HepG2 (cell line): Measurements from ENCODE around the gene ELAVL3. TPM values are rescaled to one million over a fixed set of nuclear protein-coding genes. Genes with fewer than 3 reads are reported as not detected.

Source experiments
- ATAC-seq: fragments of 200-7000 bp; cut with Tn5 transposase; 3 replicates; pipeline ENCODE4 v1.9.1; 2020; ENCODE audit warnings: mild to moderate bottlenecking, moderate library complexity
- BruUV-seq: library from RNA; stranded (reverse); fragments of 400-500 nt; replicated peaks from 2 replicates; lab custom pipeline; 2021; lab: Mats Ljungman, UMichigan
- CTCF ChIA-PET: fragments of 300-600 bp; formaldehyde crosslinking; extraction: SDS; loops from one replicate; lab custom pipeline; 2021; ENCODE audit warnings: low total read pairs, inconsistent platforms, low intra/inter-chr PET ratio; lab: Yijun Ruan, JAX
- POLR2A ChIA-PET: fragments of 350-600 bp; sonication (Branson Sonifier 250); formaldehyde crosslinking; loops from one replicate; lab custom pipeline; 2020; ENCODE audit warnings: antibody characterized with exemption, inconsistent platforms; lab: Yijun Ruan, JAX
- DNase-seq: peaks from one replicate; pipeline ENCODE4 v3.0.0-alpha.2; 2015; ENCODE audit warnings: low spot score
- FAIRE-seq: peaks from 3 replicates; lab custom pipeline; 2011; peaks lifted over from hg19 to GRCh38; lab: Jason Lieb, UNC
- H2AFZ ChIP-seq: one replicate; pipeline ENCODE4 v1.6.1; 2011; ENCODE audit warnings: low read length, inconsistent platforms
- H3K27ac ChIP-seq: fragments of 300-600 bp; 3 replicates; pipeline ENCODE4 v1.8.0; 2011; ENCODE audit warnings: mixed run types, mild to moderate bottlenecking, mixed read lengths, low read length, inconsistent platforms; ENCODE audit not compliant: insufficient read depth; ENCODE audit errors: extremely low read length
- H3K27me3 ChIP-seq, 2 experiments: fragments of 200-600 bp in 1 of 2; 2 replicates in 1 of 2; 3 replicates in 1 of 2; pipeline versions ENCODE4 v1.6.0 to v1.8.0; 2011; ENCODE audit warnings: low read length in 2 of 2, mild to moderate bottlenecking in 2 of 2, moderate library complexity in 2 of 2, inconsistent platforms in 1 of 2; ENCODE audit not compliant: insufficient read depth in 2 of 2, control insufficient read depth in 1 of 2
- H3K36me3 ChIP-seq, 2 experiments: fragments of 200-600 bp in 1 of 2; replicated peaks in 1 of 2; 2 replicates in 1 of 2; 3 replicates in 1 of 2; pipeline versions ENCODE4 v1.5.1 to v1.8.0; 2011; ENCODE audit warnings: low read length in 2 of 2, inconsistent platforms in 1 of 2; ENCODE audit not compliant: insufficient read depth in 2 of 2, control insufficient read depth in 1 of 2
- H3K4me1 ChIP-seq: 2 replicates; pipeline ENCODE4 v1.5.1; 2012; ENCODE audit warnings: low read length, inconsistent platforms; ENCODE audit not compliant: insufficient read depth
- H3K4me2 ChIP-seq: 2 replicates; pipeline ENCODE4 v1.6.0; 2011; ENCODE audit warnings: low read depth, low read length, inconsistent platforms
- H3K4me3 ChIP-seq, 3 experiments: fragments of 200-600 bp in 1 of 3; sonication (generic), shearing (Covaris generic) in 1 of 3; replicated peaks in 1 of 3; 2 replicates each; pipeline ENCODE4 v1.5.1; 2011 to 2016; ENCODE audit warnings: low read length in 3 of 3, inconsistent platforms in 2 of 3, low read depth in 2 of 3, mild to moderate bottlenecking in 2 of 3, control low read depth in 1 of 3, mixed read lengths in 1 of 3; ENCODE audit not compliant: insufficient read depth in 1 of 3
- H3K79me2 ChIP-seq: one replicate; pipeline ENCODE4 v1.6.1; 2011; ENCODE audit warnings: low read length, inconsistent platforms; ENCODE audit not compliant: insufficient read depth
- H3K9ac ChIP-seq: 2 replicates; pipeline ENCODE4 v1.6.0; 2011; ENCODE audit warnings: mild to moderate bottlenecking, low read depth, low read length, inconsistent platforms; ENCODE audit not compliant: insufficient read depth
- H3K9me3 ChIP-seq: 2 replicates; pipeline ENCODE4 v1.5.1; 2012; ENCODE audit warnings: mild to moderate bottlenecking, low read length
- H4K20me1 ChIP-seq: 2 replicates; pipeline ENCODE4 v1.6.0; 2011; ENCODE audit warnings: inconsistent platforms, mild to moderate bottlenecking, low read length, moderate library complexity; ENCODE audit not compliant: insufficient read depth
- ATF7 ChIP-seq, 2 experiments: fragments of 450-650 bp in 1 of 2; sonication (generic) in 1 of 2; formaldehyde crosslinking in 1 of 2; IDR thresholded peaks; 2 replicates each; pipeline versions ENCODE4 v1.4.0 to v1.6.1; 2016 to 2020; ENCODE audit warnings: antibody characterized with exemption in 1 of 2, mild to moderate bottlenecking in 1 of 2, missing genetic modification reagents in 1 of 2
- CHCHD3 ChIP-seq: sonication (generic); formaldehyde crosslinking; IDR thresholded peaks from 2 replicates; pipeline ENCODE4 v1.8.0; 2022; ENCODE audit warnings: mild to moderate bottlenecking, missing genetic modification reagents, moderate library complexity
- KLF15 ChIP-seq: sonication (generic); formaldehyde crosslinking; IDR thresholded peaks from 2 replicates; pipeline ENCODE4 v1.8.1; 2023; ENCODE audit warnings: borderline replicate concordance, mild to moderate bottlenecking, inconsistent platforms, missing genetic modification reagents, mixed read lengths
- LBX2 ChIP-seq: sonication (generic); formaldehyde crosslinking; IDR thresholded peaks from 2 replicates; pipeline ENCODE4 v1.5.0; 2020; ENCODE audit warnings: missing genetic modification reagents, mild to moderate bottlenecking, borderline replicate concordance
- NFATC3 ChIP-seq: sonication (generic); formaldehyde crosslinking; IDR thresholded peaks from 2 replicates; pipeline ENCODE4 v1.5.1; 2020; ENCODE audit warnings: mild to moderate bottlenecking, missing genetic modification reagents
- NFYB ChIP-seq: sonication (generic); formaldehyde crosslinking; IDR thresholded peaks from 2 replicates; pipeline ENCODE4 v1.4.0; 2020; ENCODE audit warnings: missing genetic modification reagents
- NFYC ChIP-seq: IDR thresholded peaks from 2 replicates; pipeline ENCODE4 v1.6.1; 2016; ENCODE audit warnings: missing genetic modification reagents, missing compliant biosample characterization
- PITX1 ChIP-seq: sonication (generic); formaldehyde crosslinking; IDR thresholded peaks from 2 replicates; pipeline ENCODE4 v1.5.1; 2020; ENCODE audit warnings: mild to moderate bottlenecking, missing genetic modification reagents
- POGK ChIP-seq: sonication (generic); formaldehyde crosslinking; conservative IDR thresholded peaks from 2 replicates; pipeline ENCODE4 v1.8.0; 2022; ENCODE audit warnings: mild to moderate bottlenecking, moderate library complexity, missing genetic modification reagents
- REST ChIP-seq, 2 experiments: IDR thresholded peaks; 2 replicates each; pipeline ENCODE4 v1.6.1; 2011 to 2012; ENCODE audit warnings: low read length in 2 of 2, borderline replicate concordance in 1 of 2, low read depth in 1 of 2, mild to moderate bottlenecking in 1 of 2, moderate library complexity in 1 of 2
- SAP130 ChIP-seq: IDR thresholded peaks from 2 replicates; pipeline ENCODE4 v1.6.1; 2016; ENCODE audit warnings: low read depth
- ZNF670 ChIP-seq: sonication (generic); formaldehyde crosslinking; IDR thresholded peaks from 2 replicates; pipeline ENCODE4 v1.8.0; 2022; ENCODE audit warnings: mild to moderate bottlenecking, missing genetic modification reagents, borderline replicate concordance
- ZSCAN5A ChIP-seq: sonication (generic); formaldehyde crosslinking; IDR thresholded peaks from 2 replicates; pipeline ENCODE4 v1.8.0; 2022; ENCODE audit warnings: mild to moderate bottlenecking, missing genetic modification reagents, borderline replicate concordance
- WGBS: methylation state at CpG from one replicate; pipeline ENCODE4 v1.1.6; 2017; ENCODE audit warnings: low lambda C conversion rate; 5-methylcytosine and 5-hydroxymethylcytosine counted together
- in situ Hi-C: cut with HindIII; loops from 2 replicates; pipeline ENCODE4 v1.10.0; 2017; ENCODE audit warnings: low pct_unique_long_range_greater_than_20kb; ENCODE audit not compliant: extremely low pct_ligation_motif_present
- intact Hi-C: fragments of 100-400 bp; cut with micrococcal nuclease; formaldehyde crosslinking; loops from one replicate; pipeline ENCODE4 v1.10.0; 2022; ENCODE audit not compliant: unreplicated experiment
- polyA plus RNA-seq, 8 experiments: library from polyadenylated mRNA; depleted of rRNA in 3 of 8; stranded (reverse) in 7 of 8; unstranded in 1 of 8; fragments of >200 nt; fragmentation: Illumina TruSeq in 4 of 8; extraction: Trizol in 4 of 8; gene quantifications; 2 replicates each; pipeline versions ENCODE4 v1.2.1 to v1.2.3, GENCODE V29; 2011 to 2016; ENCODE audit warnings: low read depth in 4 of 8, missing spikeins in 1 of 8, mixed read lengths in 1 of 8; ENCODE audit not compliant: insufficient read depth in 1 of 8
- total RNA-seq, 5 experiments: library from RNA; depleted of rRNA; stranded (reverse); fragments of >200 nt; fragmentation: Illumina TruSeq; extraction: Trizol; gene quantifications; 2 replicates each; pipeline ENCODE4 v1.2.3, GENCODE V29; 2016; ENCODE audit warnings: low read depth in 1 of 5

The ELAVL3 gene
- total and polyA plus RNA-seq, 2 of the 13 experiments (the other 11 are each of a cell fraction or from before 2014, with no cell fraction given) = 0.03 TPM; not detected in 1

- no peak overlapping the region for H3K27ac ChIP-seq
- peaks cover 17% of the 10 kb centered on the region for H3K4me1 ChIP-seq
- intact Hi-C loops (loop anchor here (1.0 kb wide), 1 partner anchor 103 kb away; no protein-coding TSS in a partner anchor), in situ Hi-C loops (loop anchor here (5.0 kb wide), 1 partner anchor 99 kb away; the partner anchor contains the start of gene EPOR)
- CTCF ChIA-PET = interaction anchor here (1.1 to 1.6 kb wide), 4 partner anchors 28 to 188 kb away, joined by 3 to 10 read pairs (median 6); no protein-coding TSS in a partner anchor
- H3K9ac ChIP-seq = no peak overlapping the region
- H3K4me2 ChIP-seq = peak overlapping the region; percentile 20
- 36% methylated on average over 5 of the region's 50 CpGs for WGBS
- H3K27me3 ChIP-seq = peaks cover 5 to 32% of the 10 kb centered on the region in 2 experiments; a peak in 4 of 5 replicates
- peak; percentile 62 for ATAC-seq
- H3K36me3 ChIP-seq = no peaks in the 10 kb centered on the region
- H3K4me3 ChIP-seq = no peak overlapping the region
- H3K79me2 ChIP-seq = no peaks in the 10 kb centered on the region
- POLR2A ChIA-PET = interaction anchor here (0.6 to 1.6 kb wide), 4 partner anchors 9 to 188 kb away, joined by 3 to 7 read pairs (median 6); partner anchors contain the start of gene SWSAP1
- BruUV-seq = no TSS peak
- no peak overlapping the region for H2AFZ ChIP-seq
- H3K9me3 ChIP-seq = no peaks in the 10 kb centered on the region
- peak; percentile 52 for DNase-seq
- no peak for FAIRE-seq
- H4K20me1 ChIP-seq = peaks cover 10% of the 10 kb centered on the region; the same call in 1 of the 2 replicates
- 0 out of 2 replicates have a peak, but pooled peaks have one; percentile 38 for TF ChIP-seq CHCHD3 (CRISPR knock-in tag)
- no peak for TF ChIP-seq ATF7 (IDR thresholded peaks at IDR 0.05)
- TF ChIP-seq ATF7 (CRISPR knock-in tag; IDR thresholded peaks at IDR 0.05) = 0 out of 2 replicates have a peak, but pooled peaks have one; percentile 16
- TF ChIP-seq NFATC3 (CRISPR knock-in tag) = no peak
- 0 out of 2 replicates have a peak, but pooled peaks have one; percentile 17 for TF ChIP-seq SAP130 (CRISPR knock-in tag)
- TF ChIP-seq KLF15 = no peak
- TF ChIP-seq LBX2 (CRISPR knock-in tag) = no peak
- peak; percentile 63 for TF ChIP-seq NFYC (CRISPR knock-in tag)
- no peak for TF ChIP-seq ZSCAN5A
- peak; percentile 33; the same call in 1 of the 2 replicates for TF ChIP-seq POGK (CRISPR knock-in tag)
- TF ChIP-seq PITX1 (CRISPR knock-in tag) = 0 out of 2 replicates have a peak, but pooled peaks have one; percentile 27
- peak; percentile 55; the same call in 1 of the 2 replicates for TF ChIP-seq ZNF670 (CRISPR knock-in tag)
- TF ChIP-seq NFYB (CRISPR knock-in tag) = peak; percentile 62
- TF ChIP-seq REST (IDR thresholded peaks at IDR 0.05; ENCODE audit: borderline replicate concordance in 1 of 2, low read depth in 1 of 2, low read length in 2 of 2) = peak; percentile 85 to 90
These were observed 913 bp upstream of the ELAVL3 start for GRCh38 chr19:11481534-11482383.
